HepG2 (cell line): Measurements from ENCODE around the gene MIEF1. TPM values are rescaled to one million over a fixed set of nuclear protein-coding genes. Genes with fewer than 3 reads are reported as not detected.

ENCODE experiments used
- ARID2 ChIP-seq: sonication (generic); formaldehyde crosslinking; IDR thresholded peaks from 2 replicates; pipeline ENCODE4 v1.8.1; 2022; ENCODE audit warnings: mild to moderate bottlenecking, missing genetic modification reagents, borderline replicate concordance
- GATA4 ChIP-seq: sonication (generic); IDR thresholded peaks from 2 replicates; pipeline ENCODE4 v1.6.1; 2016; ENCODE audit warnings: antibody characterized with exemption, low read depth, borderline replicate concordance
- GFI1 ChIP-seq: sonication (generic); formaldehyde crosslinking; IDR thresholded peaks from 2 replicates; pipeline ENCODE4 v1.5.0; 2020; ENCODE audit warnings: missing genetic modification reagents, mild to moderate bottlenecking, borderline replicate concordance
- MYNN ChIP-seq: sonication (generic); formaldehyde crosslinking; IDR thresholded peaks from 2 replicates; pipeline ENCODE4 v1.4.0; 2020; ENCODE audit warnings: mild to moderate bottlenecking, low read depth, missing genetic modification reagents
- NBN ChIP-seq: fragments of 450-650 bp; conservative IDR thresholded peaks from 2 replicates; pipeline ENCODE4 v1.6.1; 2017
- NKX3-1 ChIP-seq: sonication (generic); formaldehyde crosslinking; IDR thresholded peaks from 2 replicates; pipeline ENCODE4 v1.5.0; 2020; ENCODE audit warnings: missing genetic modification reagents
- SMARCE1 ChIP-seq: fragments of 450-650 bp; IDR thresholded peaks from 2 replicates; pipeline ENCODE4 v1.6.1; 2017; ENCODE audit warnings: borderline replicate concordance
- SNAI1 ChIP-seq: sonication (generic); formaldehyde crosslinking; IDR thresholded peaks from 2 replicates; pipeline ENCODE4 v1.5.0; 2020; ENCODE audit warnings: mild to moderate bottlenecking, missing genetic modification reagents, borderline replicate concordance
- SSRP1 ChIP-seq: IDR thresholded peaks from 2 replicates; pipeline ENCODE4 v1.6.1; 2016; ENCODE audit warnings: control low read depth
- TOPORS ChIP-seq: sonication (generic); formaldehyde crosslinking; IDR thresholded peaks from 2 replicates; pipeline ENCODE4 v1.8.0; 2023; ENCODE audit warnings: mild to moderate bottlenecking, missing genetic modification reagents
- ZBTB21 ChIP-seq: sonication (generic); formaldehyde crosslinking; IDR thresholded peaks from 2 replicates; pipeline ENCODE4 v1.4.0; 2020; ENCODE audit warnings: missing genetic modification reagents
- ZFP1 ChIP-seq: IDR thresholded peaks from 2 replicates; pipeline ENCODE4 v1.6.1; 2016
- ZNF232 ChIP-seq: sonication (generic); formaldehyde crosslinking; IDR thresholded peaks from 2 replicates; pipeline ENCODE4 v1.4.0; 2020; ENCODE audit warnings: missing genetic modification reagents, borderline replicate concordance
- ZNF296 ChIP-seq: sonication (generic); formaldehyde crosslinking; conservative IDR thresholded peaks from 2 replicates; pipeline ENCODE4 v1.5.0; 2020; ENCODE audit warnings: mild to moderate bottlenecking, missing genetic modification reagents
- ZNF382 ChIP-seq: sonication (generic); formaldehyde crosslinking; IDR thresholded peaks from 2 replicates; pipeline ENCODE4 v1.5.0; 2020; ENCODE audit warnings: missing genetic modification reagents, mild to moderate bottlenecking, borderline replicate concordance
- ZNF501 ChIP-seq: sonication (generic); formaldehyde crosslinking; IDR thresholded peaks from 2 replicates; pipeline ENCODE4 v1.5.1; 2020; ENCODE audit warnings: mild to moderate bottlenecking, moderate library complexity, missing genetic modification reagents
- ZNF660 ChIP-seq: sonication (generic); formaldehyde crosslinking; IDR thresholded peaks from 2 replicates; pipeline ENCODE4 v1.5.1; 2020; ENCODE audit warnings: mild to moderate bottlenecking, low read depth, missing genetic modification reagents, borderline replicate concordance
- ZNF720 ChIP-seq: sonication (generic); formaldehyde crosslinking; IDR thresholded peaks from 2 replicates; pipeline ENCODE4 v1.4.0; 2020; ENCODE audit warnings: missing genetic modification reagents
- ZNF737 ChIP-seq: sonication (generic); formaldehyde crosslinking; IDR thresholded peaks from 2 replicates; pipeline ENCODE4 v1.5.0; 2020; ENCODE audit warnings: missing genetic modification reagents, mild to moderate bottlenecking, borderline replicate concordance
- ZNF841 ChIP-seq: sonication (generic); formaldehyde crosslinking; IDR thresholded peaks from 2 replicates; pipeline ENCODE4 v1.8.1; 2023; ENCODE audit warnings: missing genetic modification reagents, borderline replicate concordance
- polyA plus RNA-seq, 8 experiments: library from polyadenylated mRNA; depleted of rRNA in 3 of 8; stranded (reverse) in 7 of 8; unstranded in 1 of 8; fragments of >200 nt; fragmentation: Illumina TruSeq in 4 of 8; extraction: Trizol in 4 of 8; gene quantifications; 2 replicates each; pipeline versions ENCODE4 v1.2.1 to v1.2.3, GENCODE V29; 2011 to 2016; ENCODE audit warnings: low read depth in 4 of 8, missing spikeins in 1 of 8, mixed read lengths in 1 of 8; ENCODE audit not compliant: insufficient read depth in 1 of 8
- total RNA-seq, 5 experiments: library from RNA; depleted of rRNA; stranded (reverse); fragments of >200 nt; fragmentation: Illumina TruSeq; extraction: Trizol; gene quantifications; 2 replicates each; pipeline ENCODE4 v1.2.3, GENCODE V29; 2016; ENCODE audit warnings: low read depth in 1 of 5
- TF ChIP-seq, protein P1 (sequence below): sonication (generic); formaldehyde crosslinking; IDR thresholded peaks from 2 replicates; pipeline ENCODE4 v1.5.0; 2020; ENCODE audit warnings: mild to moderate bottlenecking, missing genetic modification reagents
- TF ChIP-seq, protein P2 (sequence below): sonication (generic); formaldehyde crosslinking; conservative IDR thresholded peaks from 2 replicates; pipeline ENCODE4 v1.8.0; 2022; ENCODE audit warnings: low read depth, missing genetic modification reagents
- TF ChIP-seq, protein P3 (sequence below): sonication (generic); formaldehyde crosslinking; IDR thresholded peaks from 2 replicates; pipeline ENCODE4 v1.4.0; 2020; ENCODE audit warnings: missing genetic modification reagents

The MIEF1 gene
- total and polyA plus RNA-seq, 2 of the 13 experiments (the other 11 are each of a cell fraction or from before 2014, with no cell fraction given), result 21.7 to 34.8 TPM

DNA sequence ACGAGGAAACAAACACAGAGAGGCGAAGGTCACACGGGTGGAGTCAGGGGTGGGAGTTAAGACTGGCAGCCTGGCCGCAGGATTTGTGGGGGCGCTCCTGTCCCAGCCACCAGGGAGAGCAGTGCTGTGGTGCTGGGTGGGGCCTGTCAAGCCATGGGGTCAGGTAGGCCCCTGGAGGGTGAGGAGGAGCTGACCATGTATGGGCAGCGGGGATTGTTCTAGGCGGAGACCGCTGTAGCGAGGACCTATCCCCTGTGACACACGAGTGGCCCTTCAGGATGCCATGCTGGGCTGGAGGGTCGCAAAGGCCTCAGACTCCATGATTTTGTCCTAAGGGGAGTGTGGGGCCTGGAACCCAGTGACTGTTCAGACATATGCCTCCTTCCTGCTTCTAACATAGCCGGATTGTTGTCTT is 32.0 kb downstream of the MIEF1 start (continued):
- no peak for TF ChIP-seq TOPORS
- 0 out of 2 replicates have a peak, but pooled peaks have one; percentile 31 for TF ChIP-seq SNAI1 (CRISPR knock-in tag)
- no peak for TF ChIP-seq NBN
- TF ChIP-seq, protein P1, sequence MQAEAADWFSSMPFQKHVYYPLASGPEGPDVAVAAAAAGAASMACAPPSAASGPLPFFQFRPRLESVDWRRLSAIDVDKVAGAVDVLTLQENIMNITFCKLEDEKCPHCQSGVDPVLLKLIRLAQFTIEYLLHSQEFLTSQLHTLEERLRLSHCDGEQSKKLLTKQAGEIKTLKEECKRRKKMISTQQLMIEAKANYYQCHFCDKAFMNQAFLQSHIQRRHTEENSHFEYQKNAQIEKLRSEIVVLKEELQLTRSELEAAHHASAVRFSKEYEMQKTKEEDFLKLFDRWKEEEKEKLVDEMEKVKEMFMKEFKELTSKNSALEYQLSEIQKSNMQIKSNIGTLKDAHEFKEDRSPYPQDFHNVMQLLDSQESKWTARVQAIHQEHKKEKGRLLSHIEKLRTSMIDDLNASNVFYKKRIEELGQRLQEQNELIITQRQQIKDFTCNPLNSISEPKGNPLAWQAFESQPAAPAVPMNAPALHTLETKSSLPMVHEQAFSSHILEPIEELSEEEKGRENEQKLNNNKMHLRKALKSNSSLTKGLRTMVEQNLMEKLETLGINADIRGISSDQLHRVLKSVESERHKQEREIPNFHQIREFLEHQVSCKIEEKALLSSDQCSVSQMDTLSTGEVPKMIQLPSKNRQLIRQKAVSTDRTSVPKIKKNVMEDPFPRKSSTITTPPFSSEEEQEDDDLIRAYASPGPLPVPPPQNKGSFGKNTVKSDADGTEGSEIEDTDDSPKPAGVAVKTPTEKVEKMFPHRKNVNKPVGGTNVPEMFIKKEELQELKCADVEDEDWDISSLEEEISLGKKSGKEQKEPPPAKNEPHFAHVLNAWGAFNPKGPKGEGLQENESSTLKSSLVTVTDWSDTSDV (CRISPR knock-in tag), result no peak
- TF ChIP-seq SSRP1 (CRISPR knock-in tag), result no peak
- TF ChIP-seq ZNF841 (CRISPR knock-in tag), result no peak
- no peak for TF ChIP-seq GFI1 (CRISPR knock-in tag)
- TF ChIP-seq SMARCE1, result no peak
- no peak for TF ChIP-seq ZFP1
- TF ChIP-seq ZBTB21 (CRISPR knock-in tag), result no peak
- TF ChIP-seq, protein P2, sequence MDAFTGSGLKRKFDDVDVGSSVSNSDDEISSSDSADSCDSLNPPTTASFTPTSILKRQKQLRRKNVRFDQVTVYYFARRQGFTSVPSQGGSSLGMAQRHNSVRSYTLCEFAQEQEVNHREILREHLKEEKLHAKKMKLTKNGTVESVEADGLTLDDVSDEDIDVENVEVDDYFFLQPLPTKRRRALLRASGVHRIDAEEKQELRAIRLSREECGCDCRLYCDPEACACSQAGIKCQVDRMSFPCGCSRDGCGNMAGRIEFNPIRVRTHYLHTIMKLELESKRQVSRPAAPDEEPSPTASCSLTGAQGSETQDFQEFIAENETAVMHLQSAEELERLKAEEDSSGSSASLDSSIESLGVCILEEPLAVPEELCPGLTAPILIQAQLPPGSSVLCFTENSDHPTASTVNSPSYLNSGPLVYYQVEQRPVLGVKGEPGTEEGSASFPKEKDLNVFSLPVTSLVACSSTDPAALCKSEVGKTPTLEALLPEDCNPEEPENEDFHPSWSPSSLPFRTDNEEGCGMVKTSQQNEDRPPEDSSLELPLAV (CRISPR knock-in tag), result no peak
- TF ChIP-seq ZNF737, result no peak
- no peak for TF ChIP-seq ZNF382 (CRISPR knock-in tag)
- TF ChIP-seq GATA4, result no peak
- TF ChIP-seq NKX3-1 (CRISPR knock-in tag), result no peak
- TF ChIP-seq ZNF720 (CRISPR knock-in tag), result no peak
- no peak for TF ChIP-seq MYNN (CRISPR knock-in tag)
- no peak for TF ChIP-seq ZNF501 (CRISPR knock-in tag)
- 0 out of 2 replicates have a peak, but pooled peaks have one; percentile 30 for TF ChIP-seq ZNF232
- no peak for TF ChIP-seq ARID2 (CRISPR knock-in tag)
- no peak for TF ChIP-seq ZNF296
- TF ChIP-seq ZNF660 (CRISPR knock-in tag), result no peak
- TF ChIP-seq, protein P3, sequence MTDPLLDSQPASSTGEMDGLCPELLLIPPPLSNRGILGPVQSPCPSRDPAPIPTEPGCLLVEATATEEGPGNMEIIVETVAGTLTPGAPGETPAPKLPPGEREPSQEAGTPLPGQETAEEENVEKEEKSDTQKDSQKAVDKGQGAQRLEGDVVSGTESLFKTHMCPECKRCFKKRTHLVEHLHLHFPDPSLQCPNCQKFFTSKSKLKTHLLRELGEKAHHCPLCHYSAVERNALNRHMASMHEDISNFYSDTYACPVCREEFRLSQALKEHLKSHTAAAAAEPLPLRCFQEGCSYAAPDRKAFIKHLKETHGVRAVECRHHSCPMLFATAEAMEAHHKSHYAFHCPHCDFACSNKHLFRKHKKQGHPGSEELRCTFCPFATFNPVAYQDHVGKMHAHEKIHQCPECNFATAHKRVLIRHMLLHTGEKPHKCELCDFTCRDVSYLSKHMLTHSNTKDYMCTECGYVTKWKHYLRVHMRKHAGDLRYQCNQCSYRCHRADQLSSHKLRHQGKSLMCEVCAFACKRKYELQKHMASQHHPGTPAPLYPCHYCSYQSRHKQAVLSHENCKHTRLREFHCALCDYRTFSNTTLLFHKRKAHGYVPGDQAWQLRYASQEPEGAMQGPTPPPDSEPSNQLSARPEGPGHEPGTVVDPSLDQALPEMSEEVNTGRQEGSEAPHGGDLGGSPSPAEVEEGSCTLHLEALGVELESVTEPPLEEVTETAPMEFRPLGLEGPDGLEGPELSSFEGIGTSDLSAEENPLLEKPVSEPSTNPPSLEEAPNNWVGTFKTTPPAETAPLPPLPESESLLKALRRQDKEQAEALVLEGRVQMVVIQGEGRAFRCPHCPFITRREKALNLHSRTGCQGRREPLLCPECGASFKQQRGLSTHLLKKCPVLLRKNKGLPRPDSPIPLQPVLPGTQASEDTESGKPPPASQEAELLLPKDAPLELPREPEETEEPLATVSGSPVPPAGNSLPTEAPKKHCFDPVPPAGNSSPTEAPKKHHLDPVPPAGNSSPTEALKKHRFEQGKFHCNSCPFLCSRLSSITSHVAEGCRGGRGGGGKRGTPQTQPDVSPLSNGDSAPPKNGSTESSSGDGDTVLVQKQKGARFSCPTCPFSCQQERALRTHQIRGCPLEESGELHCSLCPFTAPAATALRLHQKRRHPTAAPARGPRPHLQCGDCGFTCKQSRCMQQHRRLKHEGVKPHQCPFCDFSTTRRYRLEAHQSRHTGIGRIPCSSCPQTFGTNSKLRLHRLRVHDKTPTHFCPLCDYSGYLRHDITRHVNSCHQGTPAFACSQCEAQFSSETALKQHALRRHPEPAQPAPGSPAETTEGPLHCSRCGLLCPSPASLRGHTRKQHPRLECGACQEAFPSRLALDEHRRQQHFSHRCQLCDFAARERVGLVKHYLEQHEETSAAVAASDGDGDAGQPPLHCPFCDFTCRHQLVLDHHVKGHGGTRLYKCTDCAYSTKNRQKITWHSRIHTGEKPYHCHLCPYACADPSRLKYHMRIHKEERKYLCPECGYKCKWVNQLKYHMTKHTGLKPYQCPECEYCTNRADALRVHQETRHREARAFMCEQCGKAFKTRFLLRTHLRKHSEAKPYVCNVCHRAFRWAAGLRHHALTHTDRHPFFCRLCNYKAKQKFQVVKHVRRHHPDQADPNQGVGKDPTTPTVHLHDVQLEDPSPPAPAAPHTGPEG (CRISPR knock-in tag), result no peak
